ENCODE data around the gene TAPT1. TPM values are rescaled to one million over a fixed set of nuclear protein-coding genes. Genes with fewer than 3 reads are reported as not detected.

Gene TAPT1
- total and polyA plus RNA-seq, 2 of the 13 experiments (the other 11 are each of a cell fraction or from before 2014, with no cell fraction given) = 24.5 to 25.3 TPM

- TF ChIP-seq FOXJ3 (CRISPR knock-in tag; IDR thresholded peaks at IDR 0.05; ENCODE audit: borderline replicate concordance) (peak; percentile 50; the same call in 1 of the 2 replicates), HDAC2 (CRISPR knock-in tag; IDR thresholded peaks at IDR 0.05) (peak; percentile 40; the same call in 1 of the 2 replicates), BRCA1 (CRISPR knock-in tag; IDR thresholded peaks at IDR 0.05) (no peak), ISX (CRISPR knock-in tag; conservative IDR thresholded peaks at IDR 0.05) (no peak), ARID4A (CRISPR knock-in tag; IDR thresholded peaks at IDR 0.05; ENCODE audit: borderline replicate concordance) (0 out of 2 replicates have a peak, but pooled peaks have one; percentile 36), MZF1 (CRISPR knock-in tag; IDR thresholded peaks at IDR 0.05; ENCODE audit: borderline replicate concordance) (no peak), MYPOP (CRISPR knock-in tag; IDR thresholded peaks at IDR 0.05) (peak; percentile 31; the same call in 1 of the 2 replicates), NCOR1 (IDR thresholded peaks at IDR 0.05; ENCODE audit: borderline replicate concordance, low read length) (peak; percentile 79; the same call in 1 of the 2 replicates), NR2C2 (CRISPR knock-in tag; IDR thresholded peaks at IDR 0.05; ENCODE audit: borderline replicate concordance) (0 out of 2 replicates have a peak, but pooled peaks have one; percentile 26), CREM (IDR thresholded peaks at IDR 0.05) (peak; percentile 37; the same call in 1 of the 2 replicates), CREM (CRISPR knock-in tag; IDR thresholded peaks at IDR 0.05) (no peak), RFX3 (CRISPR knock-in tag; IDR thresholded peaks at IDR 0.05) (peak; percentile 67), ETV6 (CRISPR knock-in tag; conservative IDR thresholded peaks at IDR 0.05) (no peak), KLF9 (CRISPR knock-in tag; IDR thresholded peaks at IDR 0.05; ENCODE audit: low read depth) (no peak), NPAS2 (CRISPR knock-in tag; IDR thresholded peaks at IDR 0.05; ENCODE audit: borderline replicate concordance) (no peak), ZNF773 (CRISPR knock-in tag; IDR thresholded peaks at IDR 0.05; ENCODE audit: borderline replicate concordance) (no peak), FOXA3 (CRISPR knock-in tag; IDR thresholded peaks at IDR 0.05) (peak; percentile 75), ZGPAT (CRISPR knock-in tag; IDR thresholded peaks at IDR 0.05) (peak; percentile 55; the same call in 1 of the 2 replicates), ZNF274 (CRISPR knock-in tag; IDR thresholded peaks at IDR 0.05) (no peak), TBX2 (CRISPR knock-in tag; IDR thresholded peaks at IDR 0.05; ENCODE audit: borderline replicate concordance) (no peak), SKI (IDR thresholded peaks at IDR 0.05; ENCODE audit: partially characterized antibody) (peak; percentile 63), ZNF251 (CRISPR knock-in tag; IDR thresholded peaks at IDR 0.05) (no peak), EP300 (IDR thresholded peaks at IDR 0.05; ENCODE audit: low read depth in 2 of 2, low read length in 2 of 2) (peak in 1 of 2 experiments; percentile 58; a peak in 1 of 4 replicates), EP300 (CRISPR knock-in tag; IDR thresholded peaks at IDR 0.05; ENCODE audit: borderline replicate concordance) (no peak)
Observed at GRCh38 chr4:16222957-16223527, 3.2 kb downstream of the TAPT1 start (continued).

Data from HepG2 (cell line).